ENCODE data around the gene ARHGAP22.

The ARHGAP22 gene

GRCh38 chr10:48452879-48453412 is 151.9 kb downstream of the ARHGAP22 start:
- H3K27ac Mint-ChIP-seq = no peak overlapping the region
- no peak overlapping the region for H3K4me3 Mint-ChIP-seq
- H3K36me3 Mint-ChIP-seq (ENCODE audit: low read depth) = no peaks in the 10 kb centered on the region
- no peaks in the 10 kb centered on the region for H3K27me3 Mint-ChIP-seq (ENCODE audit: low read depth)
- no peaks in the 10 kb centered on the region for H3K9me3 Mint-ChIP-seq
- no peaks in the 10 kb centered on the region for H3K4me1 Mint-ChIP-seq (ENCODE audit: low read depth)

- Mint-ChIP-seq H3K4me3 (no peak overlapping the region), H3K4me1 (ENCODE audit: low read depth) (no peaks in the 10 kb centered on the region)
Observed at GRCh38 chr10:48451969-48452878, 152.6 kb downstream of the ARHGAP22 start.

GRCh38 chr10:48450741-48451466 is 154.0 kb downstream of the ARHGAP22 start:
- H3K4me1 Mint-ChIP-seq (ENCODE audit: low read depth) = no peaks in the 10 kb centered on the region
- no peak overlapping the region for H3K4me3 Mint-ChIP-seq

More at GRCh38 chr10:48451969-48452878, 152.6 kb downstream of the ARHGAP22 start:
- Mint-ChIP-seq H3K36me3 (ENCODE audit: low read depth) (no peaks in the 10 kb centered on the region), H3K9me3 (no peaks in the 10 kb centered on the region), H3K27me3 (ENCODE audit: low read depth) (no peaks in the 10 kb centered on the region), H3K27ac (no peak overlapping the region)

GRCh38 chr10:48450233-48450740 is 154.6 kb downstream of the ARHGAP22 start:
- no peaks in the 10 kb centered on the region for H3K9me3 Mint-ChIP-seq
- no peaks in the 10 kb centered on the region for H3K4me1 Mint-ChIP-seq (ENCODE audit: low read depth)
- no peak overlapping the region for H3K4me3 Mint-ChIP-seq
- H3K36me3 Mint-ChIP-seq (ENCODE audit: low read depth) = no peaks in the 10 kb centered on the region
- H3K27me3 Mint-ChIP-seq (ENCODE audit: low read depth) = no peaks in the 10 kb centered on the region
- no peak overlapping the region for H3K27ac Mint-ChIP-seq

More at GRCh38 chr10:48450741-48451466, 154.0 kb downstream of the ARHGAP22 start:
- H3K27ac Mint-ChIP-seq = no peak overlapping the region
- H3K27me3 Mint-ChIP-seq (ENCODE audit: low read depth) = no peaks in the 10 kb centered on the region
- no peaks in the 10 kb centered on the region for H3K36me3 Mint-ChIP-seq (ENCODE audit: low read depth)
- no peaks in the 10 kb centered on the region for H3K9me3 Mint-ChIP-seq

- H3K4me1 Mint-ChIP-seq (ENCODE audit: low read depth) = no peaks in the 10 kb centered on the region
- no peak overlapping the region for H3K27ac Mint-ChIP-seq
- H3K27me3 Mint-ChIP-seq (ENCODE audit: low read depth) = no peaks in the 10 kb centered on the region
- no peaks in the 10 kb centered on the region for H3K9me3 Mint-ChIP-seq
- H3K4me3 Mint-ChIP-seq = no peak overlapping the region
- H3K36me3 Mint-ChIP-seq (ENCODE audit: low read depth) = no peaks in the 10 kb centered on the region
Observed at GRCh38 chr10:48449501-48450232, 155.2 kb downstream of the ARHGAP22 start.

- H3K4me1 Mint-ChIP-seq (ENCODE audit: low read depth) = no peaks in the 10 kb centered on the region
- no peaks in the 10 kb centered on the region for H3K36me3 Mint-ChIP-seq (ENCODE audit: low read depth)
- H3K9me3 Mint-ChIP-seq = no peaks in the 10 kb centered on the region
- no peak overlapping the region for H3K4me3 Mint-ChIP-seq
- no peaks in the 10 kb centered on the region for H3K27me3 Mint-ChIP-seq (ENCODE audit: low read depth)
- H3K27ac Mint-ChIP-seq = no peak overlapping the region
Observed at GRCh38 chr10:48448796-48449195, 156.1 kb downstream of the ARHGAP22 start.

GRCh38 chr10:48447356-48448215 is 157.3 kb downstream of the ARHGAP22 start:
- Mint-ChIP-seq H3K9me3 (no peaks in the 10 kb centered on the region), H3K27ac (no peak overlapping the region), H3K4me3 (no peak overlapping the region), H3K27me3 (ENCODE audit: low read depth) (no peaks in the 10 kb centered on the region), H3K4me1 (ENCODE audit: low read depth) (no peaks in the 10 kb centered on the region), H3K36me3 (ENCODE audit: low read depth) (no peaks in the 10 kb centered on the region)

GRCh38 chr10:48446785-48447184 is 158.1 kb downstream of the ARHGAP22 start:
- Mint-ChIP-seq H3K4me1 (ENCODE audit: low read depth) (no peaks in the 10 kb centered on the region), H3K27me3 (ENCODE audit: low read depth) (no peaks in the 10 kb centered on the region), H3K27ac (no peak overlapping the region), H3K4me3 (no peak overlapping the region), H3K9me3 (no peaks in the 10 kb centered on the region), H3K36me3 (ENCODE audit: low read depth) (no peaks in the 10 kb centered on the region)

- Mint-ChIP-seq H3K4me3 (no peak overlapping the region), H3K27ac (no peak overlapping the region)
Observed at GRCh38 chr10:48445932-48446331, 158.9 kb downstream of the ARHGAP22 start.

GRCh38 chr10:48444861-48445841 is 159.7 kb downstream of the ARHGAP22 start:
- Mint-ChIP-seq H3K4me3 (no peak overlapping the region), H3K4me1 (ENCODE audit: low read depth) (no peaks in the 10 kb centered on the region), H3K9me3 (no peaks in the 10 kb centered on the region), H3K27me3 (ENCODE audit: low read depth) (no peaks in the 10 kb centered on the region), H3K36me3 (ENCODE audit: low read depth) (no peaks in the 10 kb centered on the region), H3K27ac (no peak overlapping the region)

More at GRCh38 chr10:48445932-48446331, 158.9 kb downstream of the ARHGAP22 start:
- Mint-ChIP-seq H3K4me1 (ENCODE audit: low read depth) (no peaks in the 10 kb centered on the region), H3K9me3 (no peaks in the 10 kb centered on the region), H3K27me3 (ENCODE audit: low read depth) (no peaks in the 10 kb centered on the region), H3K36me3 (ENCODE audit: low read depth) (no peaks in the 10 kb centered on the region)

GRCh38 chr10:48444266-48444665 is 160.6 kb downstream of the ARHGAP22 start:
- H3K36me3 Mint-ChIP-seq (ENCODE audit: low read depth) = no peaks in the 10 kb centered on the region

GRCh38 chr10:48442809-48443177 is 162.1 kb downstream of the ARHGAP22 start:
- Mint-ChIP-seq H3K4me1 (ENCODE audit: low read depth) (no peaks in the 10 kb centered on the region), H3K4me3 (no peak overlapping the region), H3K9me3 (no peaks in the 10 kb centered on the region), H3K36me3 (ENCODE audit: low read depth) (no peaks in the 10 kb centered on the region), H3K27me3 (ENCODE audit: low read depth) (no peaks in the 10 kb centered on the region), H3K27ac (no peak overlapping the region)

More at GRCh38 chr10:48444266-48444665, 160.6 kb downstream of the ARHGAP22 start:
- Mint-ChIP-seq H3K4me1 (ENCODE audit: low read depth) (no peaks in the 10 kb centered on the region), H3K4me3 (no peak overlapping the region), H3K9me3 (no peaks in the 10 kb centered on the region), H3K27ac (no peak overlapping the region), H3K27me3 (ENCODE audit: low read depth) (no peaks in the 10 kb centered on the region)
